Measurements from ENCODE around the gene ULK4.
"Not testable (repeated sequence)": the region's sequence is repeated elsewhere in the genome, so short reads cannot be mapped to it uniquely, and the experiment has no call there.

The ULK4 gene

GRCh38 chr3:41478278-41478677, 483.6 kb downstream of the ULK4 start:
- no peak for FAIRE-seq

GRCh38 chr3:41477399-41478014, 484.4 kb downstream of the ULK4 start:
- FAIRE-seq, result no peak

- no peak for FAIRE-seq
Observed at GRCh38 chr3:41469083-41469482, 492.8 kb downstream of the ULK4 start.

GRCh38 chr3:41467481-41467880, 494.4 kb downstream of the ULK4 start:
- no peak for FAIRE-seq

- FAIRE-seq, result no peak
Observed at GRCh38 chr3:41464858-41465257, 497.0 kb downstream of the ULK4 start.

- no peak for FAIRE-seq
Observed at GRCh38 chr3:41464401-41464800, 497.5 kb downstream of the ULK4 start.

GRCh38 chr3:41462103-41462691, 499.7 kb downstream of the ULK4 start:
- FAIRE-seq, result no peak

- no peak for FAIRE-seq
Observed at GRCh38 chr3:41460736-41461135, 501.2 kb downstream of the ULK4 start.

GRCh38 chr3:41457176-41457575, 504.7 kb downstream of the ULK4 start:
- no peak for FAIRE-seq

- FAIRE-seq, result no peak
Observed at GRCh38 chr3:41456162-41456561, 505.7 kb downstream of the ULK4 start.

- not testable (repeated sequence) for FAIRE-seq
Observed at GRCh38 chr3:41453618-41454017, 508.3 kb downstream of the ULK4 start.

GRCh38 chr3:41450416-41451231, 511.3 kb downstream of the ULK4 start:
- no peak for FAIRE-seq

GRCh38 chr3:41448396-41448795, 513.5 kb downstream of the ULK4 start:
- FAIRE-seq, result no peak

GRCh38 chr3:41447701-41448100, 514.2 kb downstream of the ULK4 start:
- FAIRE-seq, result no peak

- FAIRE-seq, result not testable (repeated sequence)
Observed at GRCh38 chr3:41446316-41446715, 515.6 kb downstream of the ULK4 start.

- FAIRE-seq, result no peak
Observed at GRCh38 chr3:41441568-41441967, 520.3 kb downstream of the ULK4 start.

GRCh38 chr3:41441139-41441538, 520.8 kb downstream of the ULK4 start:
- no peak for FAIRE-seq

- no peak for FAIRE-seq
Observed at GRCh38 chr3:41436983-41437382, 524.9 kb downstream of the ULK4 start.

- no peak for FAIRE-seq
Observed at GRCh38 chr3:41434781-41435180, 527.1 kb downstream of the ULK4 start.

- FAIRE-seq, result no peak
Observed at GRCh38 chr3:41431386-41431785, 530.5 kb downstream of the ULK4 start.

GRCh38 chr3:41430886-41431285, 531.0 kb downstream of the ULK4 start:
- FAIRE-seq, result no peak

GRCh38 chr3:41430391-41430790, 531.5 kb downstream of the ULK4 start:
- no peak for FAIRE-seq

GRCh38 chr3:41426485-41426884, 535.4 kb downstream of the ULK4 start:
- no peak for FAIRE-seq

Data from endometrium (tissue), 2 donors.